PFSK-1 (cell line): ENCODE results near the gene MSANTD1.

Experiments
- FOXP2 ChIP-seq: optimal IDR thresholded peaks from 2 replicates; pipeline ENCODE3; 2011; ENCODE audit warnings: borderline replicate concordance, control low read depth, inconsistent platforms; ENCODE audit not compliant: insufficient read depth; ENCODE audit errors: extremely low read length, extremely low read depth
- POLR2AphosphoS5 ChIP-seq: IDR thresholded peaks from 2 replicates; pipeline ENCODE4 v1.6.1; 2012; ENCODE audit warnings: low read depth, mild to moderate bottlenecking, control low read depth, low read length, moderate library complexity
- SIN3A ChIP-seq: IDR thresholded peaks from 2 replicates; pipeline ENCODE4 v1.6.1; 2012; ENCODE audit warnings: mild to moderate bottlenecking, low read length, moderate library complexity, borderline replicate concordance; ENCODE audit not compliant: insufficient read depth
- TAF1 ChIP-seq: IDR thresholded peaks from 2 replicates; pipeline ENCODE4 v1.6.1; 2012; ENCODE audit warnings: low read length, control low read depth, borderline replicate concordance; ENCODE audit not compliant: insufficient read depth
- TF ChIP-seq, protein P1 (sequence below), 2 experiments: IDR thresholded peaks; 2 replicates each; pipeline versions ENCODE4 v1.6.1 to v1.8.0; 2011 to 2012; ENCODE audit warnings: low read depth in 2 of 2, low read length in 2 of 2, control low read depth in 1 of 2, inconsistent platforms in 1 of 2, mild to moderate bottlenecking in 1 of 2, moderate library complexity in 1 of 2; ENCODE audit not compliant: insufficient read depth in 1 of 2

DNA sequence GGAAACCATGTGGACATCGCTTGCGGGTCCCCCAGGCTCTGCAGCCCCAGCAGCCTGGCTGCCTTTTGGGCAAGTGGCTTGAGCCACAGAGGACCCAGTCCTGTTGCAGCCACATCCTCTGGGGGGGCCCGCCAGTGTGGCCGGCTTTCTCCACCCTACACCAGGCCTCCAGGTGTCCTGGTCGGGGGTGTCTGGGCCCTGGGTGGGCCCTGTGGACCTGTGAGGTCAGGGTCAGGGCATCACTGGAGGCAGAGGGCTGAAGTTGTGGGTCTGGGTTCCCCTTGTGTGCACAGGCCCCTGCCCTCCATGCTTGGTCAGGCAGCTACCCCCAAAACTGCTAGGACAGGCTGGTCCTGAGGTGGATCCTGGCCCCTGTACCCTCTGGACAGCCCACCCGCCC is 3.3 kb upstream of the MSANTD1 start:
- TF ChIP-seq POLR2AphosphoS5 (no peak), TAF1 (no peak), FOXP2 (no peak), SIN3A (no peak)
- TF ChIP-seq, protein P1, sequence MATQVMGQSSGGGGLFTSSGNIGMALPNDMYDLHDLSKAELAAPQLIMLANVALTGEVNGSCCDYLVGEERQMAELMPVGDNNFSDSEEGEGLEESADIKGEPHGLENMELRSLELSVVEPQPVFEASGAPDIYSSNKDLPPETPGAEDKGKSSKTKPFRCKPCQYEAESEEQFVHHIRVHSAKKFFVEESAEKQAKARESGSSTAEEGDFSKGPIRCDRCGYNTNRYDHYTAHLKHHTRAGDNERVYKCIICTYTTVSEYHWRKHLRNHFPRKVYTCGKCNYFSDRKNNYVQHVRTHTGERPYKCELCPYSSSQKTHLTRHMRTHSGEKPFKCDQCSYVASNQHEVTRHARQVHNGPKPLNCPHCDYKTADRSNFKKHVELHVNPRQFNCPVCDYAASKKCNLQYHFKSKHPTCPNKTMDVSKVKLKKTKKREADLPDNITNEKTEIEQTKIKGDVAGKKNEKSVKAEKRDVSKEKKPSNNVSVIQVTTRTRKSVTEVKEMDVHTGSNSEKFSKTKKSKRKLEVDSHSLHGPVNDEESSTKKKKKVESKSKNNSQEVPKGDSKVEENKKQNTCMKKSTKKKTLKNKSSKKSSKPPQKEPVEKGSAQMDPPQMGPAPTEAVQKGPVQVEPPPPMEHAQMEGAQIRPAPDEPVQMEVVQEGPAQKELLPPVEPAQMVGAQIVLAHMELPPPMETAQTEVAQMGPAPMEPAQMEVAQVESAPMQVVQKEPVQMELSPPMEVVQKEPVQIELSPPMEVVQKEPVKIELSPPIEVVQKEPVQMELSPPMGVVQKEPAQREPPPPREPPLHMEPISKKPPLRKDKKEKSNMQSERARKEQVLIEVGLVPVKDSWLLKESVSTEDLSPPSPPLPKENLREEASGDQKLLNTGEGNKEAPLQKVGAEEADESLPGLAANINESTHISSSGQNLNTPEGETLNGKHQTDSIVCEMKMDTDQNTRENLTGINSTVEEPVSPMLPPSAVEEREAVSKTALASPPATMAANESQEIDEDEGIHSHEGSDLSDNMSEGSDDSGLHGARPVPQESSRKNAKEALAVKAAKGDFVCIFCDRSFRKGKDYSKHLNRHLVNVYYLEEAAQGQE (IDR thresholded peaks at IDR 0.05; ENCODE audit: insufficient read depth in 1 of 2, low read depth in 2 of 2, low read length in 2 of 2), result no peak
